H1 (cell line): ENCODE measurements around the gene PASK. TPM values are rescaled to one million over a fixed set of nuclear protein-coding genes. Genes with fewer than 3 reads are reported as not detected.
A peak's percentile ranks its signal among the peaks of the same experiment; 100 is the strongest.

Experiments
- CTCF ChIA-PET: fragments of 300-600 bp; sonication (Branson Sonifier 250); formaldehyde crosslinking; loops from one replicate; lab custom pipeline; 2021; ENCODE audit not compliant: partially characterized antibody; lab: Charles Lee
- POLR2A ChIA-PET: fragments of 300-600 bp; sonication (Branson Sonifier 250); formaldehyde crosslinking; loops from one replicate; lab custom pipeline; 2021; ENCODE audit warnings: inconsistent platforms; ENCODE audit not compliant: partially characterized antibody; lab: Charles Lee
- DNase-seq, 2 experiments: peaks; one replicate each; pipeline versions ENCODE4 v3.0.0 to v3.0.0-alpha.2; 2010 to 2022; ENCODE audit warnings: low spot score in 2 of 2, low read depth in 1 of 2, mixed read lengths in 1 of 2
- FAIRE-seq: peaks from 2 replicates; lab custom pipeline; 2011; peaks lifted over from hg19 to GRCh38; lab: Jason Lieb, UNC
- H2AFZ ChIP-seq: 2 replicates; pipeline ENCODE4 v1.8.1; 2012; ENCODE audit warnings: low read length, inconsistent platforms
- H2AK5ac ChIP-seq: 2 replicates; pipeline ENCODE4 v1.6.1; 2013; ENCODE audit warnings: low read depth, low read length
- H2BK120ac ChIP-seq: replicated peaks from 2 replicates; pipeline ENCODE3; 2013; ENCODE audit warnings: low read depth, low read length, inconsistent platforms
- H2BK12ac ChIP-seq: 2 replicates; pipeline ENCODE4 v1.6.1; 2013; ENCODE audit warnings: low read depth, low read length
- H2BK15ac ChIP-seq: 2 replicates; pipeline ENCODE4 v1.6.1; 2013; ENCODE audit warnings: low read length
- H2BK20ac ChIP-seq: 2 replicates; pipeline ENCODE4 v1.6.1; 2013; ENCODE audit warnings: low read length
- H2BK5ac ChIP-seq: 2 replicates; pipeline ENCODE4 v1.6.1; 2013; ENCODE audit warnings: low read depth, low read length
- H3K14ac ChIP-seq: 2 replicates; pipeline ENCODE4 v1.6.1; 2013; ENCODE audit warnings: inconsistent platforms; ENCODE audit not compliant: insufficient read length
- H3K18ac ChIP-seq: 2 replicates; pipeline ENCODE4 v1.6.1; 2013; ENCODE audit warnings: low read length; ENCODE audit errors: extremely low read depth
- H3K23ac ChIP-seq: 2 replicates; pipeline ENCODE4 v1.6.1; 2013; ENCODE audit warnings: inconsistent platforms; ENCODE audit not compliant: insufficient read length
- H3K23me2 ChIP-seq: 2 replicates; pipeline ENCODE4 v1.6.1; 2013; ENCODE audit warnings: low read depth, low read length
- H3K27ac ChIP-seq: 2 replicates; pipeline ENCODE4 v1.6.1; 2011; ENCODE audit warnings: low read depth, low read length, inconsistent platforms
- H3K27me3 ChIP-seq, 4 experiments: replicated peaks in 1 of 4; 1 replicate in 1 of 4; 2 replicates in 3 of 4; pipeline versions ENCODE4 v1.6.1 to v1.8.1; 2011 to 2013; ENCODE audit warnings: low read length in 3 of 4, mild to moderate bottlenecking in 3 of 4, inconsistent platforms in 2 of 4, mixed read lengths in 2 of 4, moderate library complexity in 1 of 4; ENCODE audit not compliant: control insufficient read depth in 3 of 4, insufficient read depth in 3 of 4; ENCODE audit errors: extremely low read depth in 1 of 4
- H3K36me3 ChIP-seq, 4 experiments: 2 replicates each; pipeline versions ENCODE4 v1.6.1 to v1.8.1; 2011 to 2013; ENCODE audit warnings: mild to moderate bottlenecking in 4 of 4, low read length in 3 of 4, moderate library complexity in 2 of 4, control low read depth in 1 of 4, inconsistent platforms in 1 of 4; ENCODE audit not compliant: insufficient read depth in 4 of 4, control insufficient read depth in 2 of 4
- H3K4ac ChIP-seq: replicated peaks from 2 replicates; pipeline ENCODE3; 2013; ENCODE audit warnings: low read length, low read depth, mixed read lengths, inconsistent platforms; ENCODE audit not compliant: insufficient read length
- H3K4me1 ChIP-seq, 4 experiments: replicated peaks in 1 of 4; 1 replicate in 1 of 4; 2 replicates in 3 of 4; pipeline versions ENCODE4 v1.6.1 to v1.8.1; 2011 to 2013; ENCODE audit warnings: low read length in 3 of 4, inconsistent platforms in 2 of 4, mixed read lengths in 1 of 4; ENCODE audit not compliant: insufficient read depth in 4 of 4, control insufficient read depth in 3 of 4
- H3K4me2 ChIP-seq, 2 experiments: 2 replicates each; pipeline versions ENCODE4 v1.6.1 to v1.8.1; 2011 to 2013; ENCODE audit warnings: low read depth in 2 of 2, low read length in 2 of 2, control low read depth in 1 of 2, inconsistent platforms in 1 of 2, mild to moderate bottlenecking in 1 of 2; ENCODE audit not compliant: insufficient read depth in 1 of 2
- H3K4me3 ChIP-seq, 4 experiments: fragments of 200-600, 300-600 bp in 1 of 4; sonication (generic), shearing (Covaris generic), sonication (Bioruptor Twin) in 1 of 4; 2 replicates each; pipeline versions ENCODE4 v1.5.1 to v1.8.1; 2011 to 2016; ENCODE audit warnings: low read length in 4 of 4, low read depth in 3 of 4, control low read depth in 2 of 4, inconsistent platforms in 2 of 4, mild to moderate bottlenecking in 2 of 4, mixed read lengths in 1 of 4, moderate library complexity in 1 of 4; ENCODE audit not compliant: insufficient read depth in 2 of 4; ENCODE audit errors: extremely low read depth in 1 of 4
- H3K56ac ChIP-seq: replicated peaks from 2 replicates; pipeline ENCODE3; 2013; ENCODE audit warnings: low read depth, mild to moderate bottlenecking, mixed read lengths, low read length, inconsistent platforms; ENCODE audit not compliant: insufficient read length
- H3K79me1 ChIP-seq: 2 replicates; pipeline ENCODE4 v1.6.1; 2013; ENCODE audit warnings: low read depth, low read length, control low read depth
- H3K79me2 ChIP-seq, 2 experiments: 2 replicates each; pipeline versions ENCODE4 v1.6.1 to v1.8.1; 2012 to 2013; ENCODE audit warnings: low read length in 2 of 2, mild to moderate bottlenecking in 2 of 2, inconsistent platforms in 1 of 2; ENCODE audit not compliant: insufficient read depth in 2 of 2, control insufficient read depth in 1 of 2
- H3K9ac ChIP-seq, 4 experiments: replicated peaks in 1 of 4; 1 replicate in 1 of 4; 2 replicates in 3 of 4; pipeline versions ENCODE4 v1.6.1 to v1.8.1; 2011 to 2013; ENCODE audit warnings: low read depth in 3 of 4, low read length in 3 of 4, control low read depth in 2 of 4, mild to moderate bottlenecking in 2 of 4, moderate library complexity in 2 of 4, inconsistent platforms in 1 of 4; ENCODE audit errors: extremely low read depth in 1 of 4
- H3K9me3 ChIP-seq, 2 experiments: 2 replicates each; pipeline versions ENCODE4 v1.6.1 to v1.8.1; 2012 to 2013; ENCODE audit warnings: mild to moderate bottlenecking in 2 of 2, moderate library complexity in 2 of 2, control low read depth in 1 of 2, inconsistent platforms in 1 of 2, low read depth in 1 of 2, low read length in 1 of 2, mixed read lengths in 1 of 2; ENCODE audit not compliant: insufficient read depth in 2 of 2
- H4K20me1 ChIP-seq, 2 experiments: replicated peaks in 1 of 2; 2 replicates each; pipeline versions ENCODE3 to v1.8.1; 2011 to 2013; ENCODE audit warnings: inconsistent platforms in 2 of 2, low read length in 2 of 2, mild to moderate bottlenecking in 1 of 2; ENCODE audit not compliant: insufficient read depth in 2 of 2, control insufficient read depth in 1 of 2
- H4K5ac ChIP-seq: 2 replicates; pipeline ENCODE4 v1.6.1; 2013; ENCODE audit warnings: low read length, low read depth, mixed read lengths, inconsistent platforms; ENCODE audit not compliant: insufficient read length
- H4K8ac ChIP-seq: 2 replicates; pipeline ENCODE4 v1.8.0; 2013; ENCODE audit warnings: mild to moderate bottlenecking, moderate library complexity, low read length, inconsistent platforms; ENCODE audit not compliant: insufficient read depth; ENCODE audit errors: extremely low read depth
- H4K91ac ChIP-seq: replicated peaks from 2 replicates; pipeline ENCODE3; 2013; ENCODE audit warnings: low read length, mixed read lengths, inconsistent platforms; ENCODE audit not compliant: insufficient read length
- BCL11A ChIP-seq, 2 experiments: IDR thresholded peaks; one replicate each; pipeline ENCODE4 v1.6.1; 2011; ENCODE audit warnings: low read depth in 2 of 2, low read length in 2 of 2, mild to moderate bottlenecking in 2 of 2
- CBX8 ChIP-seq: fragments of 300-800, 300-1000 bp; sonication (generic); IDR thresholded peaks from 2 replicates; pipeline ENCODE4 v1.7.1; 2016; ENCODE audit warnings: low read depth, low read length, borderline replicate concordance
- CEBPB ChIP-seq: IDR thresholded peaks from 2 replicates; pipeline ENCODE4 v1.6.1; 2012; ENCODE audit warnings: low read depth, low read length
- RNF2 ChIP-seq: fragments of 200-900, 300-1000 bp; sonication (generic); IDR thresholded peaks from 2 replicates; pipeline ENCODE4 v1.7.1; 2016; ENCODE audit warnings: borderline replicate concordance, low read depth, mild to moderate bottlenecking, antibody characterized with exemption, low read length; ENCODE audit not compliant: poor library complexity, severe bottlenecking; ENCODE audit errors: missing control alignments
- WGBS, 2 experiments: shearing (Covaris generic) in 1 of 2; methylation state at CpG; one replicate each; pipeline versions ENCODE4 v1.1.6 to v1.1.7; 2013 to 2015; ENCODE audit warnings: low lambda C conversion rate in 2 of 2, mixed read lengths in 2 of 2, inconsistent platforms in 1 of 2, low coverage in 1 of 2, missing lambda C conversion rate in 1 of 2; ENCODE audit not compliant: insufficient replicate concordance in 2 of 2, insufficient coverage in 1 of 2, insufficient read length in 1 of 2; ENCODE audit errors: extremely low coverage in 1 of 2, missing lambda C conversion rate in 1 of 2; 5-methylcytosine and 5-hydroxymethylcytosine counted together
- polyA plus RNA-seq, 7 experiments: library from polyadenylated mRNA; depleted of rRNA in 3 of 7; stranded (reverse) in 5 of 7; unstranded in 2 of 7; fragments of >200 nt in 5 of 7; fragments of 200-250 nt in 2 of 7; gene quantifications; 1 replicate in 5 of 7; 2 replicates in 1 of 7; 4 replicates in 1 of 7; pipeline versions ENCODE4 v1.2.1 to v1.2.3, GENCODE V29; 2011 to 2013; ENCODE audit warnings: missing spikeins in 2 of 7, mixed read lengths in 2 of 7
- total RNA-seq: library from RNA; stranded (reverse); fragmentation: NEBNext Ultra II Directional; extraction: Animal tissue kit (Norgen Biotek cat#: 25700); gene quantifications from 2 replicates; pipeline ENCODE4 v1.2.1, GENCODE V29; 2021

PASK gene
- total and polyA plus RNA-seq, 2 of the 8 experiments (the other 6 are each of a cell fraction or from before 2014, with no cell fraction given): 20.5 to 66.1 TPM

DNA sequence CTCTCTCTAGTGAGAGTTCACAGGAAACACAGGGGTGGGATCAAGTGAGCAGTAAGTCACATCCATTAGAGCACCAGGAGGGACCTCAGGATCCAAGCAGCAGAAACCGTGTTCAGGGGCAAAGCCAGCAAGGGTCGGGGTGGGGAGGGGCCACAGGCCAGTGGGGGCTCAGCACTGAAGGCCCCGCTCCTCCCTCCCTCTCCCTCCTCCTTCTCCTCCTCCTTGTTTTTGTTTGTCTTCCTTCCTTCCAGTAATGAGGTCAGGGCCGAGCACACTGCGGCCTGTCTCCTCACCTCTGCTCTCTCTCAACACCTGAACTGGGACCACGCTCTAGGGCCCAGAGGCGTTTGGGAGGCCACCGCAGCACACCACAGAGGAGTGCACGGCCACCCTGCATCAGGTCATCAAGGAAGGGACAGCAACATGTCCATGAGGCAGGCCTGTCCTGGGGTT lies 68.1 kb downstream of the PASK start:
- H3K27ac ChIP-seq: no peak overlapping the region
- POLR2A ChIA-PET: no interaction called here
- CTCF ChIA-PET: no interaction called here
- H3K4me2 ChIP-seq: no peak overlapping the region
- no peak overlapping the region for H2BK15ac ChIP-seq
- no peak overlapping the region for H2AK5ac ChIP-seq
- no peaks in the 10 kb centered on the region for H3K79me2 ChIP-seq
- no peak overlapping the region for H2AFZ ChIP-seq
- peak overlapping the region; percentile 78; the same call in 1 of the 2 replicates for H4K8ac ChIP-seq
- no peak overlapping the region for H3K4me3 ChIP-seq
- H3K18ac ChIP-seq: no peak overlapping the region
- H3K23ac ChIP-seq: no peak overlapping the region
- H2BK12ac ChIP-seq: no peak overlapping the region
- H3K4ac ChIP-seq: no peak overlapping the region
- H4K5ac ChIP-seq: no peak overlapping the region
- no peak overlapping the region for H3K14ac ChIP-seq
- no peaks in the 10 kb centered on the region for H3K23me2 ChIP-seq
- no peak overlapping the region for H3K56ac ChIP-seq
- H4K91ac ChIP-seq: no peak overlapping the region
- H3K36me3 ChIP-seq: no peaks in the 10 kb centered on the region; a peak in 1 of 8 replicates
- peaks cover 0 to 2% of the 10 kb centered on the region in 2 experiments for H4K20me1 ChIP-seq
- no peak for TF ChIP-seq BCL11A (IDR thresholded peaks at IDR 0.05; ENCODE audit: low read depth in 2 of 2, low read length in 2 of 2)
- no peak for TF ChIP-seq CBX8
- no peak for TF ChIP-seq CEBPB
- TF ChIP-seq RNF2: no peak
- H3K4me1 ChIP-seq: no peaks in the 10 kb centered on the region
- H2BK20ac ChIP-seq: no peak overlapping the region
- no peak overlapping the region; the same call in 1 of the 2 replicates for H2BK5ac ChIP-seq
- H3K9ac ChIP-seq: no peak overlapping the region
- H3K27me3 ChIP-seq: no peaks in the 10 kb centered on the region
- FAIRE-seq: no peak
- H2BK120ac ChIP-seq: no peak overlapping the region
- no peak for DNase-seq
- 90% methylated on average over 9 of the region's 9 CpGs; no CpG with 5 or more reads in 1 of the 2 experiments for WGBS, 2 experiments
- H3K9me3 ChIP-seq: no peaks in the 10 kb centered on the region
- H3K79me1 ChIP-seq: no peaks in the 10 kb centered on the region
